A204.1 (cell line): ENCODE data around the gene RBBP8.
A peak's percentile ranks its signal among the peaks of the same experiment; 100 is the strongest.
"Not testable (repeated sequence)": the region's sequence is repeated elsewhere in the genome, so short reads cannot be mapped to it uniquely, and the experiment has no call there.

ENCODE experiments used
- FAIRE-seq: peaks from 2 replicates; lab custom pipeline; 2012; peaks lifted over from hg19 to GRCh38; lab: Jason Lieb, UNC

RBBP8 gene

GRCh38 chr18:22933206-22933965, at the start of gene RBBP8:
RBBP8 (plus strand) TSS chr18:22933328; CDS start chr18:22936852, 3,524 bp downstream.
- no peak for FAIRE-seq

DNA sequence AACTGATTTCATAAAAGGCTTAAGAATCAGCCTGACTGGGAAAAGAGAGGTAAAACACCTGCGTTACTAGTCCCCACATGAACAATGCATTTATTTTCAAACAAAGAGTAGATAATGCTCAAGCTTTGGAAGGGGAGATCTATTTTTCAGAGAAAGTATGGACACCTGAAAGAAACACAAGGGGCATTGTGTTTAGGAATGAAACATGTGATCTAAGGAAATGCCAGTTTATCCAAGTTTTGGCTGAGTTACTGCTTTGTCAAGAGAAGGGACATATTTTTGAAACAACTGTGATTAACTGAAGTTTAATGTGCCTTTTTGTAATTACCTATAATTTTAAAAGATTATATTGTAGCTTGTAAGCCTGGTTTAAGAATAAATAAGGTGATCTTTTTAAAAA, 49.3 kb upstream of the RBBP8 start:
- FAIRE-seq: no peak

GRCh38 chr18:22885694-22886093, 47.4 kb upstream of the RBBP8 start:
- FAIRE-seq: not testable (repeated sequence)

- no peak for FAIRE-seq
These were observed 33.7 kb upstream of the RBBP8 start for GRCh38 chr18:22899421-22899820.

GRCh38 chr18:22900558-22901238, 32.4 kb upstream of the RBBP8 start:
- FAIRE-seq: no peak

DNA sequence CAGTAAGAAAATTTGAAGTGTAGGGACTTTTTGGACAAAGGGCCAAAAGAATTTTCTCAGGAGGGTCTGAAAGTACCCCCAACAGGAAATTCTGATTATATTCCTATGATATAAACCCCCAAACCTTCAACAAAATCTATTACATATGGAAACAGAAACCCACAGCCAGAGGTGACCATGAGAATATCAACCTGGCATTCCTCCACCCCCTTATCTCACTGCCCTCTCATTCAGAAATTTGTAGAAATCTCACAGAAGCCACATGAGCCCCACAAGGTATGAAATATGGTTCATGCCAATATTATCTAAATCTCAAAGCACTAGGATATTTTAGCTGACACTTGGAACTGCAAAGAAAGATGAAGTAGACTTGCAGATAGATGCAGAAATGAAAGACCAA, 31.0 kb upstream of the RBBP8 start:
- FAIRE-seq: no peak

DNA sequence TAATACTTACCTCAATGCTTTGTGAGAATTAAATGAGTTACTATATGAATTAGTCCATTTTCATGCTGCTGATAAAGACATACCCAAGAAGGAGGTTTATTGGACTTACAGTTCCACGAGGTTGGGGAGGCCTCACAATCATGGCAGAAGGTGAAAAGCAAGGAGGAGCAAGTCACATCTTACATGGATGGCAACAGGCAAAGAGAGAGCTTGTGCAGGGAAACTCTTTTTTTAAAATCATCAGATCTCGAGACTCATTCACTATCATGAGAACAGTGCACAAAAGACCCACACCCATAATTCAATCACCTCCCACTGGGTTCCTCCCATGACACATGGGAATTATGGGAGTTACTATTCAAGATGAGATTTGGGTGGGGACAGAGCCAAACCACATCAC, 29.9 kb upstream of the RBBP8 start:
- FAIRE-seq: not testable (repeated sequence)

GRCh38 chr18:22912149-22912548, 21.0 kb upstream of the RBBP8 start:
- FAIRE-seq: no peak

- no peak for FAIRE-seq
These were observed 20.3 kb upstream of the RBBP8 start for GRCh38 chr18:22912835-22913234.

DNA sequence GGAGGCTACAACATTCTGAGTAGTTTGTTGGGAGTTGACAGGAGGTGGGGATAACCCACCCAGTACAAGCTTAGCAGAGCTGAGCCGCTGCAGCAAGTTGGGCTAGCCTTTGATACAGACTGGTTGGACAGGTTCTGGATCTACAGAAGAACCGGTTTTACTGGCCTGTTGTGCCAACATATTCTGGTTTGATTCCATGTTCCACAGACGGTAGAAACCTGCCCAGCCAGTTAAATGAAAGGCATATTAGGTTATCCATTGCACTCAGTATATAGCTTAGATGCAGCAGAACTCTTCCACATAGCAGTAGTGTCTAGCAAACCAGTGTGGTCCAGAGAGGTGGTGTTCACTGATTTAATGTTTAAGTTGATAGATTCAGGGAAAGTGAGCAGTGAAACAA, 19.3 kb upstream of the RBBP8 start:
- no peak for FAIRE-seq

- no peak for FAIRE-seq
These were observed 18.5 kb upstream of the RBBP8 start for GRCh38 chr18:22914633-22915032.

DNA sequence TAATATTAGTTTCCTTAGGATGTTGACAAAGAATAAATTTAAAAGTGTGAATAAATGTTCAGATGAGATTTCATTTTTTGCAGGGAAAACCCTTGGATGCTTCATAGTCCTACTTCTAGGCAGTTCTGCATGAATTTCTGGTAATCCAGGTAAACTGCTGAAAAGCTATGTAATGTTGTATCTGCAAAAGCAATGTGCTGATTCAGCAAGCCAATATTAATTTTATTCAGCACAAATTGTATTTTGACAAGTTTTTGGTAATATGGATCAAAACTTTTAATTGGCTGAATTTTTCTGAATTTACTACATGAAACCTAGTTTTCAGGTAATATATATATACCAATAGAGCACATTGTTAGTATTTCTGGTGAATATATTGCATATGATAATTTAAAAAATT, 17.8 kb upstream of the RBBP8 start:
- no peak for FAIRE-seq

- no peak for FAIRE-seq
These were observed 11.4 kb upstream of the RBBP8 start for GRCh38 chr18:22921772-22922171.

- no peak for FAIRE-seq
These were observed 8.5 kb upstream of the RBBP8 start for GRCh38 chr18:22924589-22924988.

GRCh38 chr18:22926454-22926853, 6.7 kb upstream of the RBBP8 start:
- FAIRE-seq: no peak

DNA sequence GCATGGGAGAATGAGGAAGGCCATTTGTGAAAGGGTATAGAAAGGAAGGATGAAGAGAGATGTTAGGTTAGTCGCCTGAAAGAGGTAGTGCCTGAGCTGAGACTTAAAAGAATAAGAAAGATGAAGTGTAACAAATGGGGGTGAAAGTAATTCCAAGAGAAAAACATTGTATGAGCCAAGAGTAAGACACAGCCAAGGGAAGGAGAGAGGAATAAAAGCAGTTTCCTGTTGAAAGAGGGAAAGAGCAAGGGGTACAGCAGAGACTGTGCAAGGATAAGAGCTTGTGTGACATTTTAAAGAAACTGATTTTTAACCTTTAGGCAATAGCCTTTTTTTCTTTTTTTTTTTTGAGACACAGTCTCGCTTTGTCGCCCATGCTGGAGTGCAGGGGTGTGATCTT, 4.8 kb upstream of the RBBP8 start:
- FAIRE-seq: no peak

DNA sequence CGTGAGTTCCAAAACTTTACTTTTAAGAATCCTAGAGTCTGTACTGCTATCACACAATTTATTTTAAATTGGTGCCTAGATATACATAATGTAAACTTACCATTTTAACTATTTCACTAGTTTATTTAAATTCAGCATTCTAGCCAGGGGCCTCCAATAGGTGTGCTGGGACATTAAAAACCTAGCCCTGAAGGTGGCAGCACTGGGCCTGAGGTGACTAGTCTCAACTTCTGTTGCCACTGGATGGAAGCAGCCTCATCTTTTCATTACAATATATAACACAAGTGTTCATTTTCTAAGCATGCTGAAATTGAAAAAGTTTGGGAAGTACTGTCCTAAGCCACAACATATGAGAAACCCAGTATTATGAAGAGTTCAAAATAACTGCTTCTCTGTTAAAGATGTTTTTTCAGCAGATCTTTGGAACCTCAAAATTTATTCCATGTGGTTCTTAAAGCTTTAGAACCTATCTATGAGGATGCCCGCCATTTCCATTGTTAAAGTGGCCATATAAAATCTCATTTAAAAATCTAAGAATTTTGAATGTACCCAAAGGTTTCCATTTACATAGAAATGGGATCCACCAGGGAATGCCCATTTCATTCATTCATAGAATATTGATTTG, 2.9 kb upstream of the RBBP8 start:
- FAIRE-seq: peak; percentile 93

DNA sequence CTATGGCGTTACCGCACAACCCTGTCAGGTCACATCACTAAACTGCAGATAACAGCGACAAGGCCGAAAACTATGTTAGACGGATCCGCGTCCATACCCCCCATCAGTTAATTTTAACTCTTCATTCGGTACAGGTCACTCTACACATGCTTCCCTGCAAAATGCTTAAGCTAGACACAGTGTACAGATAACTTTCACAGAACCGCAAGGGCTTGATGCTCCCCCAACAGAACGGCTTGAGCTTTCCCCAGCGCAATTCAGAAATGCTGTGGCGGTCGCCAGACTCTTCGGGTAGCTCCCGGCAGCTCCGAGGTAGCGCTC, 283 bp upstream of the RBBP8 start:
- no peak for FAIRE-seq

- FAIRE-seq: no peak
These were observed 867 bp downstream of the RBBP8 start for GRCh38 chr18:22933966-22934423.

DNA sequence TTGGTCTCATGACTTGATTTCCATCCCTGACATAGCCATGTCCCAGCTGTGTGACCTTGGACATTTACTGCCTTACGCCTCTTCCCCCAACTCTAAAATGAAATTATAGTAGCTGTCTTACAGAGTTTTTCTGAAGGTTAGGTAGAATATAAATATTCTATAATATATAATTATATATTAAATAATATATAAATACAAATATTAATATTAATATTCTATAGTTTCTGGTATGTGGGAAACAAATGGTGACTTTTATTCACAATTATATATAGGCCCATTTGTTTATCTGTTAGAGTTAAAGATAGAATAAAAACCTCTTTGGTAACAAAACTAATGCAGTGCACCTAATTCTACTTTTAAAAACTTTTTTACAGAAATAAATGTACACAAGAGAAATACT, 1.7 kb downstream of the RBBP8 start:
- FAIRE-seq: peak; percentile 6

DNA sequence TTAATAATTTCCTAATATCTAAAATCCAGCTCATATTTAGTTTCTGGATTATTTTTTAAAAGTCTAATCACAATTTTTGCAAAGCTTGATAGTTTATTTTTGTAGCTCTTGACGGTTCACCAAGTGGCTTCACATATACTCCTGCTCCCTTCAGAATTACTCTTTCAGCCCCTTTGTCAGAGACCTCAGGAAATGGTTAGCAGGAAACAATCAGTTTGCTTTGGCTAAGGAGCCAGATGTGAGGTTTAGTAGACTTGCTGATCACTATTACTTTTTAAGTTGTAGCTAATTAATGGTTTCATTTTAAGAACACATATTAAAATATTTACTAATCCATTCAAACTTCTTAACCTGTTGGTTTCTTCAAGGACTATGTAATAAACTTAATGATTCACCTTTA, 2.3 kb downstream of the RBBP8 start:
- FAIRE-seq: no peak

DNA sequence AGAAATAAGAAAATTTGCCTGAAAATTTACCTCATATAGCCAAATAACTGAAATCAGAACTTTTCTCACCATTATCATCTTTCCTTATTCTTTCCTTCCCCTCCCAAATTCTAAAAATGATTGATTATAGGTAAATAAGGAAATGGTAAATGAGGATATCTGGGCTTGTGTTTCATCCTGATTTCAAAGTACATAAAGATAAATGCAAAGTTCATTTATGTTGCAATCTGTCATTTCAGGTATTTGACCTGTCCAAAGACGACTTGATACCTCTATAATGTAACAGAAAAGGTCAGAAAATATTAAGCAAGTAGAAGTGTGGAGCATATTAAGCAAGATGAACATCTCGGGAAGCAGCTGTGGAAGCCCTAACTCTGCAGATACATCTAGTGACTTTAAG, 3.4 kb downstream of the RBBP8 start:
- no peak for FAIRE-seq

GRCh38 chr18:22939649-22940048, 6.5 kb downstream of the RBBP8 start:
- FAIRE-seq: no peak

- FAIRE-seq: no peak
These were observed 10.7 kb downstream of the RBBP8 start for GRCh38 chr18:22943847-22944246.
